ENCODE measurements around the gene ORC3. TPM values are rescaled to one million over a fixed set of nuclear protein-coding genes. Genes with fewer than 3 reads are reported as not detected.
"Not testable (repeated sequence)": the region's sequence is repeated elsewhere in the genome, so short reads cannot be mapped to it uniquely, and the experiment has no call there.

Gene ORC3
- total RNA-seq, 1 donor from 2014 or later: 32.9 TPM

- intact Hi-C loops (cut with micrococcal nuclease): no loop called here
These were observed 68.6 kb downstream of the ORC3 start for GRCh38 chr6:87658516-87658915.

- intact Hi-C loops (cut with micrococcal nuclease): no loop called here
These were observed 70.4 kb downstream of the ORC3 start for GRCh38 chr6:87660226-87660911.

DNA sequence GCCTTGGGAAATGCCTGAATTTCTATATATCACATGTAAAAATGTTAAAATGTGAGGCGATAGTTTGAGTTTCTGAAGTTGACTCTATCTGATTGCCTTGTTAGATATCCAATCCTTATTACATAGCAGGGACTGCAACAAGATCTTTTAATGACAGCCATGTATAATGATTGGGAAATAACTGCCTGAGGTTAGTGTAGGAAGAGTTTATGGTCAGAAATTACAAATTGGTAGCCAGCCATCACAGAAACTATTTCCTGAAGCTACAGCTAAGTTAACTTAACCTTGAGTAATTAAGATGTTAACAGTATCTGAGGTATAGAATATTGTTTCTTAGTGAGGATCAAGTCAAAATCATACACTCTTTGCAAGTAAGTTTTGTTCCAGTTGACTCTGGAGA, 71.1 kb downstream of the ORC3 start:
- intact Hi-C loops (cut with micrococcal nuclease): no loop called here

GRCh38 chr6:87661503-87661902, 71.6 kb downstream of the ORC3 start:
- intact Hi-C loops (cut with micrococcal nuclease): no loop called here

GRCh38 chr6:87663434-87663833, 73.5 kb downstream of the ORC3 start:
- intact Hi-C loops (cut with micrococcal nuclease): no loop called here

DNA sequence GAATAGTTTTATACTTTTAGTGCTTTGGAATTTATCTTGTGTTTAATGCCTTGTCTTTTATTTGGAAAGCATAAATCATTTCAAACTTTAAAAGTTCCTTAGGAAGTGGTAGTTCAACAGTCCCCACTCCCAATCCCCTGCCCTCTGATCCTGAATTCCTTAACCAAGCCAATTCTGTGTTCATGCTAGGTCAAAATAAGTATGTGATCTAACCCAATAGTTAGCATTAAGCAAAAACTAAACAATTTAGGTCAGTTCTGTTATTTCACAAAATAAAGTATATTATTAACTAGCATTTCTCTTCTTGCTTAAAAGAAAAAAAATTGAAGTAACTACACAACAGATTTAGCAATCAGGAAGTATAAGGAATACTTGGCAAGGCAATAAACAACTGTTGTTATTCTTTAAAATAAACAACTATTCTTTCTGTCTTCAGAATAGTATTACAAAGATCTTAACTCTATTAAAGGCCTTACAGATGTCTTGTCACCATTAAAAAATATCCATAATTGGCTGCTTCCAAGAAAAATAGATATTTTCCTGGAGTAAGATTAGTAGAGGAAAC, 75.1 kb downstream of the ORC3 start:
- intact Hi-C loops (cut with micrococcal nuclease): no loop called here

DNA sequence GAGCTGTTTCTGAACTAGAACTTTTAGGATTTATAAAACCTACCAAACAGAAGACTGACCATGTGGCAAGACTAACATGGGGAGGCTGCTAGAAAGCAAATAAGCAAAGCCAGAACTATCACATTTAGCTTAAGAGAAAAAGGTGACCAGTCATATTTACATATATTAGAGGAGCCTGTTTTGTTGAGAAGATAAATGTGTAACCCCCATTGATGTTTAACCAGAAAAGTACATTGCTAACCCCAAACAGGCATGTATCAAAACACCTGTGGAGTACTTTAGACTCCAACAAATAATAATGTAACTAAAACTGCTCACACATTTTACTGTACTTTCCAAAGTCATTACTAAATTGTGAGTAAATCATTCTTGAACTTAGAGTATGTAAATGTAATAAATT, 77.1 kb downstream of the ORC3 start:
- intact Hi-C loops (cut with micrococcal nuclease): no loop called here

GRCh38 chr6:87668013-87668412, 78.1 kb downstream of the ORC3 start:
- intact Hi-C loops (cut with micrococcal nuclease): no loop called here

DNA sequence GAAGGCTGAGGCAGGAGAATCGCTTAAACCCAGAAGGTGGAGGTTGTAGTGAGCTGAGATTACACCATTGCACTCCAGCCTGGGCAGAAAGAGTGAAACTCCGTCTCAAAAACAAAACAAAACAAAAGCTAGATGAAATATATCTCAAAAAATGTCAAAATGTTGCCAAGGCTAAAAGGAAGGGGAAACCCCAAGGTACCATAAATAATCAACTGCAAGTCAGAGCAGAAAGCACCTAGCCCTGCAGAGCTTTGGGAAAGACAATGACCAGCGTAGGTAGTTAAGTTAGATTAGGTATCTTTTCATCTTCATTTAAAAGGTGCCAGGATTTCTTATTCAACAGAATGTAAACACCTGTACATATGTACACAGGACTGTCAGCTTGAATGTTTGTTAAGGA, 79.1 kb downstream of the ORC3 start:
- intact Hi-C loops (cut with micrococcal nuclease): no loop called here

- intact Hi-C loops (cut with micrococcal nuclease): no loop called here
These were observed 80.8 kb downstream of the ORC3 start for GRCh38 chr6:87670707-87671106.

DNA sequence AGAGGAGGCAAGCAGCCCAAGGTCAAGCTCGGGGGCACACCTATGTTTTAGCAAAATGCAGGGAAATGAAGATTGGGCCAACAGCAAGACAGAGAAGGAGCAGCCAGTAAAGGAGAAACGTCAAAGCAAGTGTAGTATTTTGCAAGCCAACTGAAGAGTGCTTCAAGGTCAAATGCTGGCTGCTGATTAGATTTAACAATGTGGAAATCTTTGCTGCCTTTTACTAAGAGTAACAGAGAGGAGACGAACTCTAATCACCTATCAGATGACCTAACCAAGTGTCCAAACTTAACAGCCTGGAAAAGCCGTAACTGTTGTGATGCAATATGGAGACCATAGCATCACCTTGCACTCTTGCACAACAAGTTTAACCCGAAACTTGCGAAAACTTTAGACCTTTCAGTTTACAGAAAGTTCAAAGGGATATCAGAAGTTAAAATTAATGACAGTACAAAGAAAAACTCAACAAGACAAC, 81.7 kb downstream of the ORC3 start:
- intact Hi-C loops (cut with micrococcal nuclease): no loop called here

DNA sequence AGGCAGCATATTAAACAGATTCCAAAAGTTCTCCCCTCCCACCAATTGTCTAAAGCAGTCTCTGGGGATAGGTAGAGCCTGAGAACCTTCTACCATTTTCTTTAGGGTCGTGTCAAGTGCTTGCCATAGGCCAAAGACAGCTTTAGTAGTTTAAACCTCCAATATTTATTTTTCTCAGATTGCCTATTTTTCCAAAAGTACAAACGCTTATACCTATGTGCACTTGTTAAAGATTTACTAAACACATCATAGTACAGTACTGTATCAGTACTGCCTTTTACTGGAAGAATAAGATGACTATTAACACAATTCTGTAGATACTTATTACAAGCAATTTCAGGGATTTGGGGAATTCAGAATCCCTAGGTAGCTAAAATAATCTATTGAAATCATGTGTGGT, 82.7 kb downstream of the ORC3 start:
- intact Hi-C loops (cut with micrococcal nuclease): no loop called here

- intact Hi-C loops (cut with micrococcal nuclease): no loop called here
These were observed 83.3 kb downstream of the ORC3 start for GRCh38 chr6:87673237-87673636.

- intact Hi-C loops (cut with micrococcal nuclease): no loop called here
These were observed 84.4 kb downstream of the ORC3 start for GRCh38 chr6:87674290-87674689.

- intact Hi-C loops (cut with micrococcal nuclease): no loop called here
These were observed 85.2 kb downstream of the ORC3 start for GRCh38 chr6:87675004-87675681.

GRCh38 chr6:87682310-87682709, 92.4 kb downstream of the ORC3 start:
- intact Hi-C loops (cut with micrococcal nuclease): no loop called here

GRCh38 chr6:87683890-87684289, 94.0 kb downstream of the ORC3 start:
- intact Hi-C loops (cut with micrococcal nuclease): no loop called here

DNA sequence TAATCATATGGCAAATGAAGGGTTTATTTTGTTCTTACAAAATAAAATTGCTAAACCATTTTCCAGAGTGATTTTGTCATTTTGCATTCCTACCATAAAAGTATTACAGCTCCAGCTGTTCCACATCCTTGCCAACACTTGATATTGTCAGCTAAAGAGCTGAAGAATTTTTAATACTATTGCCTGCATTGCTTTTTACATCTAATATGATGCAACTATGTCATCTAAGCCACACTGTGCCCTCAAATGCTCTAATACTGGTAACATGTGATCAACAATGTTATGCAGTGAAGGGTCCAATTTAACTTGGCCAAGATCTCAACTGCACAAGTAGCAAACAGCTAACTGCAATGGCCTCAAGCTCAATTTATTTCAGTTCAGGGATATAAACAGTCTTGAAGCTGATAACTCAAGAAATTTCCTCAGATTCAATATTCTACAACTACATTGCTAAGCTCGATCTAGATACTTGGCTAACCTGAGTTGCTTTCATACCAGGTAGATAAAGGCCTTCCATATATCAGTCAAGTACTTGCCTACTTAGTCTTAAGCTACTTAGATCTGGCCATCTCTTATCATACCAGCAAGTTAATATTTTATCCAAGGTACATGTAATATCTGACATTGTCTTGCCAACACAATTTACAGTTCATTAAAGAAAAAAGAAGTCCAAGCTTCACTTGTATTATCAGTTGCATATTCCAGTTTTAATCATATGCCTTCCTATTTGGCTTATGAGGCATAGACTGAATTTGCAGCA, 95.1 kb downstream of the ORC3 start:
- intact Hi-C loops (cut with micrococcal nuclease): no loop called here

DNA sequence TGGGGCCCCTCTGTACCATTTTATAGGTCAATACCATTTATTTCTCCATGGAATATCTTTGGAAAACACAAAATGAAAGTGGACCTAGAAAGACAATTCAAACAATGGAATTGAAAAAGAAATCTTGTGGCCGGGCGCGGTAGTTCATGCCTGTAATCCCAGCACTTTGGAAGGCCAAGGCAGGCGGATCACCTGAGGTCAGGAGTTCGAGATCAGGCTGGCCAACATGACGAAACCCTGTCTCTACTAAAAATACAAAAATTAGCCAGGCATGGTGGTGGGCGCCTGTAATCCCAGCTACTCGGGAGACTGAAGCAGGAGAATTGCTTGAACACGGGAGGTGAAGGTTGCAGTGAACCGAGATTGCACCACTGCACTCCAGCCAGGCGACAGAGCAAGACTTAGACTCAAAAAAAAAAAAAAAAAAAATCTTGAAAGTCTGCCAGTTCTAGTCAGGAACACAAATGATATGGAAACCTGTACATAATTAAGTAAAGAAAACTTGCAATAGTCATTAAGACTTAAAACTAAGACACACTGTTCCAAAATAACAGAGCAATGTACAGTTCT, 96.8 kb downstream of the ORC3 start:
- intact Hi-C loops (cut with micrococcal nuclease): not testable (repeated sequence)

GRCh38 chr6:87687296-87687695, 97.4 kb downstream of the ORC3 start:
- intact Hi-C loops (cut with micrococcal nuclease): no loop called here

DNA sequence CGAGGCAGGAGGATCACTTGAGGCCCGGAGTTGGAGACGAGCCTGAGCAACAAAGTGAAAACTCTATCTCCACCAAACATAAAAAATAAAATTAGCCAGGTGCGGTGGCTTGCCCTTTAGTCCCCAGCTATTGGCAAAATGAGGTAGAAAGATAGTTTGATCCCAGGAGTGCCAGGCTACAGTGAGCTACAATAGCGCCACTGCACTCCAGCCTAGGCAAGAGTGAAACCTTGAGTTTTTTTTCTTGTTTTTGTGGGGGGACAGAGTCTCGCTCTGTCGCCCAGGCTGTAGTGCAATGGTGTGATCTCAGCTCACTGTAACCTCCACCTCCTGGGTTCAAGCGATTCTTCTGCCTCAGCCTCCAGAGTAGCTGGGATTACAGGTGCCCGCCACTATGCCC, 98.0 kb downstream of the ORC3 start:
- intact Hi-C loops (cut with micrococcal nuclease): not testable (repeated sequence)

- intact Hi-C loops (cut with micrococcal nuclease): no loop called here
These were observed 100.5 kb downstream of the ORC3 start for GRCh38 chr6:87690441-87690840.

Measured in T-helper 1 cell treated with Interleukin-12 subunit alpha and Interleukin-12 subunit beta and Interleukin-4 antibody, amounts not matched to agents 30 ng/mL and 1 ng/mL, for 36 hours (primary cell).